H1 (cell line): ENCODE measurements around the gene ZFYVE27. TPM values are rescaled to one million over a fixed set of nuclear protein-coding genes. Genes with fewer than 3 reads are reported as not detected.

ENCODE experiments used
- CTCF ChIA-PET: fragments of 300-600 bp; sonication (Branson Sonifier 250); formaldehyde crosslinking; loops from one replicate; lab custom pipeline; 2021; ENCODE audit not compliant: partially characterized antibody; lab: Charles Lee
- POLR2A ChIA-PET: fragments of 300-600 bp; sonication (Branson Sonifier 250); formaldehyde crosslinking; loops from one replicate; lab custom pipeline; 2021; ENCODE audit warnings: inconsistent platforms; ENCODE audit not compliant: partially characterized antibody; lab: Charles Lee
- DNase-seq, 2 experiments: peaks; one replicate each; pipeline versions ENCODE4 v3.0.0 to v3.0.0-alpha.2; 2010 to 2022; ENCODE audit warnings: low spot score in 2 of 2, low read depth in 1 of 2, mixed read lengths in 1 of 2
- FAIRE-seq: peaks from 2 replicates; lab custom pipeline; 2011; peaks lifted over from hg19 to GRCh38; lab: Jason Lieb, UNC
- H2AFZ ChIP-seq: 2 replicates; pipeline ENCODE4 v1.8.1; 2012; ENCODE audit warnings: low read length, inconsistent platforms
- H2AK5ac ChIP-seq: 2 replicates; pipeline ENCODE4 v1.6.1; 2013; ENCODE audit warnings: low read depth, low read length
- H2BK120ac ChIP-seq: replicated peaks from 2 replicates; pipeline ENCODE3; 2013; ENCODE audit warnings: low read depth, low read length, inconsistent platforms
- H2BK12ac ChIP-seq: 2 replicates; pipeline ENCODE4 v1.6.1; 2013; ENCODE audit warnings: low read depth, low read length
- H2BK15ac ChIP-seq: 2 replicates; pipeline ENCODE4 v1.6.1; 2013; ENCODE audit warnings: low read length
- H2BK20ac ChIP-seq: 2 replicates; pipeline ENCODE4 v1.6.1; 2013; ENCODE audit warnings: low read length
- H2BK5ac ChIP-seq: 2 replicates; pipeline ENCODE4 v1.6.1; 2013; ENCODE audit warnings: low read depth, low read length
- H3K14ac ChIP-seq: 2 replicates; pipeline ENCODE4 v1.6.1; 2013; ENCODE audit warnings: inconsistent platforms; ENCODE audit not compliant: insufficient read length
- H3K18ac ChIP-seq: 2 replicates; pipeline ENCODE4 v1.6.1; 2013; ENCODE audit warnings: low read length; ENCODE audit errors: extremely low read depth
- H3K23ac ChIP-seq: 2 replicates; pipeline ENCODE4 v1.6.1; 2013; ENCODE audit warnings: inconsistent platforms; ENCODE audit not compliant: insufficient read length
- H3K23me2 ChIP-seq: 2 replicates; pipeline ENCODE4 v1.6.1; 2013; ENCODE audit warnings: low read depth, low read length
- H3K27ac ChIP-seq: 2 replicates; pipeline ENCODE4 v1.6.1; 2011; ENCODE audit warnings: low read depth, low read length, inconsistent platforms
- H3K27me3 ChIP-seq, 4 experiments: replicated peaks in 1 of 4; 1 replicate in 1 of 4; 2 replicates in 3 of 4; pipeline versions ENCODE4 v1.6.1 to v1.8.1; 2011 to 2013; ENCODE audit warnings: low read length in 3 of 4, mild to moderate bottlenecking in 3 of 4, inconsistent platforms in 2 of 4, mixed read lengths in 2 of 4, moderate library complexity in 1 of 4; ENCODE audit not compliant: control insufficient read depth in 3 of 4, insufficient read depth in 3 of 4; ENCODE audit errors: extremely low read depth in 1 of 4
- H3K36me3 ChIP-seq, 4 experiments: 2 replicates each; pipeline versions ENCODE4 v1.6.1 to v1.8.1; 2011 to 2013; ENCODE audit warnings: mild to moderate bottlenecking in 4 of 4, low read length in 3 of 4, moderate library complexity in 2 of 4, control low read depth in 1 of 4, inconsistent platforms in 1 of 4; ENCODE audit not compliant: insufficient read depth in 4 of 4, control insufficient read depth in 2 of 4
- H3K4ac ChIP-seq: replicated peaks from 2 replicates; pipeline ENCODE3; 2013; ENCODE audit warnings: low read length, low read depth, mixed read lengths, inconsistent platforms; ENCODE audit not compliant: insufficient read length
- H3K4me1 ChIP-seq, 4 experiments: replicated peaks in 1 of 4; 1 replicate in 1 of 4; 2 replicates in 3 of 4; pipeline versions ENCODE4 v1.6.1 to v1.8.1; 2011 to 2013; ENCODE audit warnings: low read length in 3 of 4, inconsistent platforms in 2 of 4, mixed read lengths in 1 of 4; ENCODE audit not compliant: insufficient read depth in 4 of 4, control insufficient read depth in 3 of 4
- H3K4me2 ChIP-seq, 2 experiments: 2 replicates each; pipeline versions ENCODE4 v1.6.1 to v1.8.1; 2011 to 2013; ENCODE audit warnings: low read depth in 2 of 2, low read length in 2 of 2, control low read depth in 1 of 2, inconsistent platforms in 1 of 2, mild to moderate bottlenecking in 1 of 2; ENCODE audit not compliant: insufficient read depth in 1 of 2
- H3K4me3 ChIP-seq, 4 experiments: fragments of 200-600, 300-600 bp in 1 of 4; sonication (generic), shearing (Covaris generic), sonication (Bioruptor Twin) in 1 of 4; 2 replicates each; pipeline versions ENCODE4 v1.5.1 to v1.8.1; 2011 to 2016; ENCODE audit warnings: low read length in 4 of 4, low read depth in 3 of 4, control low read depth in 2 of 4, inconsistent platforms in 2 of 4, mild to moderate bottlenecking in 2 of 4, mixed read lengths in 1 of 4, moderate library complexity in 1 of 4; ENCODE audit not compliant: insufficient read depth in 2 of 4; ENCODE audit errors: extremely low read depth in 1 of 4
- H3K56ac ChIP-seq: replicated peaks from 2 replicates; pipeline ENCODE3; 2013; ENCODE audit warnings: low read depth, mild to moderate bottlenecking, mixed read lengths, low read length, inconsistent platforms; ENCODE audit not compliant: insufficient read length
- H3K79me1 ChIP-seq: 2 replicates; pipeline ENCODE4 v1.6.1; 2013; ENCODE audit warnings: low read depth, low read length, control low read depth
- H3K79me2 ChIP-seq, 2 experiments: 2 replicates each; pipeline versions ENCODE4 v1.6.1 to v1.8.1; 2012 to 2013; ENCODE audit warnings: low read length in 2 of 2, mild to moderate bottlenecking in 2 of 2, inconsistent platforms in 1 of 2; ENCODE audit not compliant: insufficient read depth in 2 of 2, control insufficient read depth in 1 of 2
- H3K9ac ChIP-seq, 4 experiments: replicated peaks in 1 of 4; 1 replicate in 1 of 4; 2 replicates in 3 of 4; pipeline versions ENCODE4 v1.6.1 to v1.8.1; 2011 to 2013; ENCODE audit warnings: low read depth in 3 of 4, low read length in 3 of 4, control low read depth in 2 of 4, mild to moderate bottlenecking in 2 of 4, moderate library complexity in 2 of 4, inconsistent platforms in 1 of 4; ENCODE audit errors: extremely low read depth in 1 of 4
- H3K9me3 ChIP-seq, 2 experiments: 2 replicates each; pipeline versions ENCODE4 v1.6.1 to v1.8.1; 2012 to 2013; ENCODE audit warnings: mild to moderate bottlenecking in 2 of 2, moderate library complexity in 2 of 2, control low read depth in 1 of 2, inconsistent platforms in 1 of 2, low read depth in 1 of 2, low read length in 1 of 2, mixed read lengths in 1 of 2; ENCODE audit not compliant: insufficient read depth in 2 of 2
- H4K20me1 ChIP-seq, 2 experiments: replicated peaks in 1 of 2; 2 replicates each; pipeline versions ENCODE3 to v1.8.1; 2011 to 2013; ENCODE audit warnings: inconsistent platforms in 2 of 2, low read length in 2 of 2, mild to moderate bottlenecking in 1 of 2; ENCODE audit not compliant: insufficient read depth in 2 of 2, control insufficient read depth in 1 of 2
- H4K5ac ChIP-seq: 2 replicates; pipeline ENCODE4 v1.6.1; 2013; ENCODE audit warnings: low read length, low read depth, mixed read lengths, inconsistent platforms; ENCODE audit not compliant: insufficient read length
- H4K8ac ChIP-seq: 2 replicates; pipeline ENCODE4 v1.8.0; 2013; ENCODE audit warnings: mild to moderate bottlenecking, moderate library complexity, low read length, inconsistent platforms; ENCODE audit not compliant: insufficient read depth; ENCODE audit errors: extremely low read depth
- H4K91ac ChIP-seq: replicated peaks from 2 replicates; pipeline ENCODE3; 2013; ENCODE audit warnings: low read length, mixed read lengths, inconsistent platforms; ENCODE audit not compliant: insufficient read length
- SAP30 ChIP-seq: fragments of 300-600 bp; sonication (generic); IDR thresholded peaks from 2 replicates; pipeline ENCODE4 v1.7.1; 2012; ENCODE audit warnings: low read length, moderate library complexity, mild to moderate bottlenecking, inconsistent platforms; ENCODE audit not compliant: insufficient read depth, insufficient replicate concordance
- WGBS, 2 experiments: shearing (Covaris generic) in 1 of 2; methylation state at CpG; one replicate each; pipeline versions ENCODE4 v1.1.6 to v1.1.7; 2013 to 2015; ENCODE audit warnings: low lambda C conversion rate in 2 of 2, mixed read lengths in 2 of 2, inconsistent platforms in 1 of 2, low coverage in 1 of 2, missing lambda C conversion rate in 1 of 2; ENCODE audit not compliant: insufficient replicate concordance in 2 of 2, insufficient coverage in 1 of 2, insufficient read length in 1 of 2; ENCODE audit errors: extremely low coverage in 1 of 2, missing lambda C conversion rate in 1 of 2; 5-methylcytosine and 5-hydroxymethylcytosine counted together
- polyA plus RNA-seq, 7 experiments: library from polyadenylated mRNA; depleted of rRNA in 3 of 7; stranded (reverse) in 5 of 7; unstranded in 2 of 7; fragments of >200 nt in 5 of 7; fragments of 200-250 nt in 2 of 7; gene quantifications; 1 replicate in 5 of 7; 2 replicates in 1 of 7; 4 replicates in 1 of 7; pipeline versions ENCODE4 v1.2.1 to v1.2.3, GENCODE V29; 2011 to 2013; ENCODE audit warnings: missing spikeins in 2 of 7, mixed read lengths in 2 of 7
- total RNA-seq: library from RNA; stranded (reverse); fragmentation: NEBNext Ultra II Directional; extraction: Animal tissue kit (Norgen Biotek cat#: 25700); gene quantifications from 2 replicates; pipeline ENCODE4 v1.2.1, GENCODE V29; 2021

The ZFYVE27 gene
- total and polyA plus RNA-seq, 2 of the 8 experiments (the other 6 are each of a cell fraction or from before 2014, with no cell fraction given): 16.6 to 19.8 TPM

DNA sequence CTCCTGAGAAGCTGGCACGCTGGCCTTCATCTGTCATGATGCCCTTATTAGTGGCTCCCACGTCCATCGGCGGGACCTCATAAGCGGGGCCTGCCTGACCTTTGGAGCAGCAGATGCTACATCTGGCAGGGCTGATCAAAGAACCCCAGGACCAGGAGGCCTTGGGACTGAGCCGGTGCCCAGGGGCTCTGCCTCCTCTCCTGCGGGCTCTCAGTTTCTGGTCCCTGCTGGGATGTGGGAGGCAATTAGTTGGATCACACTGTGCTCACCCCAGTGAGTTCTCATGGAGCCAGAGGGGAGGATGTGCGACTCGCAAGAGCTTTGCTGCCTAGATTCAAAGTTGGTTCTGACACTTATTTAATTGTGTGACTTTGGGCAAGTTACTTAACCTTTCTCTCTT is 63.5 kb downstream of the ZFYVE27 start:
- Histone ChIP-seq H3K4me1 (no peaks in the 10 kb centered on the region), H2BK20ac (no peak overlapping the region), H3K18ac (no peak overlapping the region), H2BK12ac (no peak overlapping the region), H3K9ac (no peak overlapping the region), H3K9me3 (no peaks in the 10 kb centered on the region; a peak in 1 of 4 replicates), H4K5ac (no peak overlapping the region), H3K27me3 (no peaks in the 10 kb centered on the region; a peak in 1 of 7 replicates), H2BK15ac (no peak overlapping the region), H3K4me3 (no peak overlapping the region), H3K23ac (no peak overlapping the region), H2AFZ (no peak overlapping the region), H3K36me3 (no peaks in the 10 kb centered on the region), H3K56ac (no peak overlapping the region), H3K79me1 (no peaks in the 10 kb centered on the region), H3K23me2 (no peaks in the 10 kb centered on the region; the same call in 1 of the 2 replicates), H3K14ac (no peak overlapping the region), H2AK5ac (no peak overlapping the region), H3K4ac (no peak overlapping the region), H2BK5ac (no peak overlapping the region), H4K8ac (no peak overlapping the region; the same call in 1 of the 2 replicates), H2BK120ac (no peak overlapping the region), H3K27ac (no peak overlapping the region), H4K20me1 (no peaks in the 10 kb centered on the region), H3K79me2 (no peaks in the 10 kb centered on the region), H4K91ac (no peak overlapping the region), H3K4me2 (no peak overlapping the region)
- WGBS, 2 experiments: 93% methylated on average over 9 of the region's 9 CpGs; no CpG with 5 or more reads in 1 of the 2 experiments
- TF ChIP-seq SAP30: no peak
- FAIRE-seq (no peak), DNase-seq (no peak)
- ChIA-PET POLR2A (no interaction called here), CTCF (interaction anchor here (0.8 to 15.1 kb wide), 5 partner anchors 8 to 370 kb away, joined by 4 to 236 read pairs (median 6); no protein-coding TSS in a partner anchor)
